ENCODE data around the gene NTHL1. TPM values are rescaled to one million over a fixed set of nuclear protein-coding genes. Genes with fewer than 3 reads are reported as not detected.

The NTHL1 gene
- total and polyA plus RNA-seq, 9 of the 15 experiments (the other 6 are each of a cell fraction or from before 2014, with no cell fraction given): 1.1 to 58.8 (median 17.6) TPM

DNA sequence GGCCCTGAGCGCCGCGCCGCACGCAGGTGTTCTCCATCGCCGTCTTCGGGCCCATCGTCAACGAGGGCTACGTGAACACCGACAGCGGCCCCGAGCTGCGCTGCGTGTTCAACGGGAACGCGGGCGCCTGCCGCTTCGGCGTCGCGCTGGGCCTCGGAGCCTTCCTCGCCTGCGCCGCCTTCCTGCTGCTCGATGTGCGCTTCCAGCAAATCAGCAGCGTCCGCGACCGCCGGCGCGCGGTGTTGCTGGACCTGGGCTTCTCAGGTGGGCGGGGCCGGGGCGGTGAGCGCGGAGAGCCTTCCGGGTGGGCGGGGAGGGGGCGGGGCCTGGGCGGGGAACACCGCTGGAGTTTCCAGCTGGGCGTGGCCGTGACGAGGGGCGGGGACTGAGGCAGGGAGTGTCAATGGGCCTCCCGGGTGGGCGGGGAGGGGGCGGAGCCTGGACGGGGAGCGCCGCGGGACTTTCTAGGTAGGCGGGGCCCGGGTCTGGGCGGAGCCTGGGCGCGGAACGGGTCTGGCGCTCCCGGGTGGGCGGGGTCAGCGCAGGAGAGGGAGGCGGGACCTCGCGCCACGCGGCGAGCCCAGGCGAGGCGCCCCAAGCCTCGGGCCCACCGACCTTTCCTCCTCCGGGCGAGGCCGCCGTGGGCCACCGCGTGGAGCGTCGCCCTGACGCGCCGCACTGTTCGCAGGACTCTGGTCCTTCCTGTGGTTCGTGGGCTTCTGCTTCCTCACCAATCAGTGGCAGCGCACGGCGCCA, 55.5 kb downstream of the NTHL1 start (continued):
- TF ChIP-seq FOXK1 (CRISPR knock-in tag; IDR thresholded peaks at IDR 0.05; ENCODE audit: borderline replicate concordance) (no peak), HDGF (IDR thresholded peaks at IDR 0.05) (no peak), TCF7 (IDR thresholded peaks at IDR 0.05; ENCODE audit: borderline replicate concordance) (no peak), ATF6 (CRISPR knock-in tag; IDR thresholded peaks at IDR 0.05) (peak; percentile 95; the same call in 1 of the 2 replicates), CLOCK (CRISPR knock-in tag; IDR thresholded peaks at IDR 0.05; ENCODE audit: borderline replicate concordance) (no peak), BHLHE40 (IDR thresholded peaks at IDR 0.05; ENCODE audit: low read length) (no peak), ZNF134 (CRISPR knock-in tag; conservative IDR thresholded peaks at IDR 0.05) (no peak), NFATC3 (IDR thresholded peaks at IDR 0.05) (no peak), ZNF551 (CRISPR knock-in tag; IDR thresholded peaks at IDR 0.05) (no peak), TEAD1 (CRISPR knock-in tag; IDR thresholded peaks at IDR 0.05) (no peak; a peak in 1 of 4 replicates), CBFA2T2 (conservative IDR thresholded peaks at IDR 0.05) (no peak), TCF3 (CRISPR knock-in tag; IDR thresholded peaks at IDR 0.05) (no peak; the same call in 1 of the 2 replicates), STAG1 (CRISPR knock-in tag; IDR thresholded peaks at IDR 0.05; ENCODE audit: borderline replicate concordance) (no peak), POLR2AphosphoS2 (IDR thresholded peaks at IDR 0.05; ENCODE audit: low read length) (no peak)
- TF ChIP-seq, protein P1, sequence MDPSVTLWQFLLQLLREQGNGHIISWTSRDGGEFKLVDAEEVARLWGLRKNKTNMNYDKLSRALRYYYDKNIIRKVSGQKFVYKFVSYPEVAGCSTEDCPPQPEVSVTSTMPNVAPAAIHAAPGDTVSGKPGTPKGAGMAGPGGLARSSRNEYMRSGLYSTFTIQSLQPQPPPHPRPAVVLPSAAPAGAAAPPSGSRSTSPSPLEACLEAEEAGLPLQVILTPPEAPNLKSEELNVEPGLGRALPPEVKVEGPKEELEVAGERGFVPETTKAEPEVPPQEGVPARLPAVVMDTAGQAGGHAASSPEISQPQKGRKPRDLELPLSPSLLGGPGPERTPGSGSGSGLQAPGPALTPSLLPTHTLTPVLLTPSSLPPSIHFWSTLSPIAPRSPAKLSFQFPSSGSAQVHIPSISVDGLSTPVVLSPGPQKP (CRISPR knock-in tag; IDR thresholded peaks at IDR 0.05): no peak

Data from K562 (cell line).